WI38 (cell line): ENCODE data around the gene ACTR3C.

Experiments used
- H3K4me3 ChIP-seq: 2 replicates; pipeline ENCODE4 v1.5.1; 2011; ENCODE audit warnings: low read depth, mild to moderate bottlenecking, control low read depth, low read length
- CTCF ChIP-seq: IDR thresholded peaks from 2 replicates; pipeline ENCODE4 v1.5.1; 2012; ENCODE audit warnings: low read depth, mild to moderate bottlenecking, control low read depth, low read length

ACTR3C gene

GRCh38 chr7:150322833-150323681 lies at the start of gene ACTR3C, which contains the start of gene LRRC61:
ACTR3C (minus strand) TSS chr7:150323545; CDS start chr7:150295296, 28,249 bp downstream.
LRRC61 (plus strand) TSS chr7:150323355; CDS start chr7:150336862, 13,507 bp downstream.
- no peak for TF ChIP-seq CTCF
- H3K4me3 ChIP-seq, result no peak within 1 kb of the TSS

- no peak overlapping the region for H3K4me3 ChIP-seq
- TF ChIP-seq CTCF, result no peak
These were observed 49.1 kb upstream of the ACTR3C start for GRCh38 chr7:150372271-150373048.

- H3K4me3 ChIP-seq, result no peak overlapping the region
- no peak for TF ChIP-seq CTCF
These were observed 48.6 kb upstream of the ACTR3C start for GRCh38 chr7:150371996-150372270.

- no peak for TF ChIP-seq CTCF
- no peak overlapping the region for H3K4me3 ChIP-seq
These were observed 48.0 kb upstream of the ACTR3C start for GRCh38 chr7:150371131-150371995.

- no peak overlapping the region for H3K4me3 ChIP-seq
- no peak for TF ChIP-seq CTCF
These were observed 47.3 kb upstream of the ACTR3C start for GRCh38 chr7:150370612-150371071.

GRCh38 chr7:150369748-150370501 lies 46.6 kb upstream of the ACTR3C start:
- no peak for TF ChIP-seq CTCF
- H3K4me3 ChIP-seq, result peak overlapping the region; percentile 80
